GM23338 (cell line): ENCODE data around the gene WDR70. TPM values are rescaled to one million over a fixed set of nuclear protein-coding genes. Genes with fewer than 3 reads are reported as not detected.

Source experiments
- ATAC-seq: fragments of 200-7000 bp; cut with Tn5 transposase; 3 replicates; pipeline ENCODE4 v1.9.1; 2020
- DNase-seq: peaks from one replicate; pipeline ENCODE4 v3.0.0-alpha.2; 2015; ENCODE audit warnings: low spot score
- H2AFZ ChIP-seq: fragments of 200-600 bp; sonication (generic); 2 replicates; pipeline ENCODE4 v1.8.0; 2016; ENCODE audit warnings: antibody characterized with exemption, mild to moderate bottlenecking, moderate library complexity
- H3F3A ChIP-seq: fragments of 200-600 bp; sonication (generic); replicated peaks from 2 replicates; pipeline ENCODE4 v1.8.0; 2017; ENCODE audit warnings: antibody characterized with exemption, mixed run types, low read depth
- H3K27ac ChIP-seq: fragments of 200-600 bp; sonication (generic); 2 replicates; pipeline ENCODE4 v1.6.1; 2016; ENCODE audit warnings: low read depth
- H3K27me3 ChIP-seq: fragments of 200-600 bp; sonication (generic); 2 replicates; pipeline ENCODE4 v1.8.0; 2016; ENCODE audit warnings: mild to moderate bottlenecking, mixed run types, moderate library complexity; ENCODE audit not compliant: insufficient read depth
- H3K36me3 ChIP-seq: fragments of 200-600 bp; sonication (generic); 2 replicates; pipeline ENCODE4 v1.8.0; 2016; ENCODE audit warnings: mild to moderate bottlenecking; ENCODE audit not compliant: insufficient read depth
- H3K4me1 ChIP-seq: fragments of 200-600 bp; sonication (generic); 2 replicates; pipeline ENCODE4 v1.8.0; 2016; ENCODE audit warnings: mild to moderate bottlenecking, moderate library complexity; ENCODE audit not compliant: insufficient read depth
- H3K4me2 ChIP-seq: fragments of 200-600 bp; sonication (generic); 2 replicates; pipeline ENCODE4 v1.7.1; 2017; ENCODE audit warnings: mixed run types
- H3K4me3 ChIP-seq: fragments of 200-600 bp; sonication (generic); 2 replicates; pipeline ENCODE4 v1.6.1; 2016; ENCODE audit warnings: mixed run types
- H3K79me2 ChIP-seq: fragments of 200-600 bp; sonication (generic); replicated peaks from 2 replicates; pipeline ENCODE4 v1.8.0; 2017; ENCODE audit warnings: mild to moderate bottlenecking; ENCODE audit not compliant: insufficient read depth
- H3K9me2 ChIP-seq: fragments of 200-600 bp; sonication (generic); 2 replicates; pipeline ENCODE4 v1.8.0; 2017; ENCODE audit not compliant: insufficient read depth
- H4K20me1 ChIP-seq: fragments of 200-600 bp; sonication (generic); replicated peaks from 2 replicates; pipeline ENCODE4 v1.8.0; 2017; ENCODE audit warnings: mild to moderate bottlenecking; ENCODE audit not compliant: insufficient read depth
- H3K27ac Mint-ChIP-seq: 2 replicates; pipeline ENCODE4 v1.8.0; 2020; ENCODE audit warnings: inconsistent platforms, mild to moderate bottlenecking, moderate library complexity, mixed read lengths
- H3K27me3 Mint-ChIP-seq: 3 replicates; pipeline ENCODE4 v1.8.0; 2022; ENCODE audit warnings: low read depth, mild to moderate bottlenecking, moderate library complexity, mixed read lengths, inconsistent platforms; ENCODE audit not compliant: insufficient read depth, poor library complexity
- H3K36me3 Mint-ChIP-seq: 3 replicates; pipeline ENCODE4 v1.8.0; 2021; ENCODE audit warnings: low read depth, mild to moderate bottlenecking, inconsistent platforms, moderate library complexity, mixed read lengths
- H3K4me1 Mint-ChIP-seq: 3 replicates; pipeline ENCODE4 v1.8.0; 2020; ENCODE audit warnings: mild to moderate bottlenecking, inconsistent platforms, mixed read lengths
- H3K4me3 Mint-ChIP-seq: 3 replicates; pipeline ENCODE4 v1.8.0; 2021; ENCODE audit warnings: moderate library complexity, mild to moderate bottlenecking, inconsistent platforms, mixed read lengths
- H3K9me3 Mint-ChIP-seq: 3 replicates; pipeline ENCODE4 v1.8.0; 2020; ENCODE audit warnings: moderate library complexity, mild to moderate bottlenecking, inconsistent platforms, mixed read lengths
- CREB1 ChIP-seq: fragments of 250-450 bp; sonication (Bioruptor Pico); IDR thresholded peaks from 2 replicates; pipeline ENCODE4 v1.5.0; 2020; ENCODE audit warnings: low read depth, mild to moderate bottlenecking, moderate library complexity
- CTCF ChIP-seq, 2 experiments: fragments of 200-600 bp in 1 of 2; sonication (generic) in 1 of 2; conservative IDR thresholded peaks; 2 replicates each; pipeline versions ENCODE4 v1.5.1 to v1.6.1; 2016 to 2017; ENCODE audit warnings: antibody characterized with exemption in 2 of 2, low read depth in 2 of 2, mild to moderate bottlenecking in 2 of 2, moderate library complexity in 1 of 2
- ETS1 ChIP-seq: IDR thresholded peaks from 2 replicates; pipeline ENCODE4 v1.6.1; 2016; ENCODE audit warnings: antibody characterized with exemption
- EZH2phosphoT487 ChIP-seq: fragments of 200-600 bp; sonication (generic); IDR thresholded peaks from one replicate; pipeline ENCODE4 v1.8.1; 2018; ENCODE audit warnings: antibody characterized with exemption; ENCODE audit not compliant: unreplicated experiment
- JUNB ChIP-seq: IDR thresholded peaks from one replicate; pipeline ENCODE4 v1.6.1; 2016; ENCODE audit warnings: antibody characterized with exemption; ENCODE audit not compliant: unreplicated experiment
- NANOG ChIP-seq: IDR thresholded peaks from 2 replicates; pipeline ENCODE4 v1.6.1; 2016; ENCODE audit warnings: antibody characterized with exemption, borderline replicate concordance
- POLR2AphosphoS5 ChIP-seq: IDR thresholded peaks from 2 replicates; pipeline ENCODE4 v1.6.1; 2016; ENCODE audit warnings: antibody characterized with exemption, low read depth
- REST ChIP-seq: IDR thresholded peaks from one replicate; pipeline ENCODE4 v1.6.1; 2018; ENCODE audit warnings: antibody characterized with exemption; ENCODE audit not compliant: unreplicated experiment
- STAT1 ChIP-seq: IDR thresholded peaks from one replicate; pipeline ENCODE4 v1.6.1; 2016; ENCODE audit warnings: antibody characterized with exemption; ENCODE audit not compliant: unreplicated experiment
- ZNF114 ChIP-seq: fragments of 250-450 bp; sonication (Bioruptor Pico); IDR thresholded peaks from 2 replicates; pipeline ENCODE4 v1.5.0; 2020; ENCODE audit warnings: mild to moderate bottlenecking, moderate library complexity
- ZNF331 ChIP-seq: fragments of 250-450 bp; sonication (Bioruptor Pico); IDR thresholded peaks from 2 replicates; pipeline ENCODE4 v1.5.0; 2020; ENCODE audit warnings: low read depth, mild to moderate bottlenecking, moderate library complexity
- ZNF462 ChIP-seq: fragments of 250-450 bp; sonication (Bioruptor Pico); IDR thresholded peaks from 2 replicates; pipeline ENCODE4 v1.5.0; 2020; ENCODE audit warnings: mild to moderate bottlenecking, moderate library complexity
- polyA plus RNA-seq: library from polyadenylated mRNA; unstranded; fragments of >200 nt; fragmentation: Nextera tagmentation; extraction: Ambion mirVana; gene quantifications from 2 replicates; pipeline ENCODE4 v1.2.1, GENCODE V29; 2016
- total RNA-seq: library from RNA; depleted of rRNA; stranded (reverse); fragments of >200 nt; shearing (Covaris generic); gene quantifications from 2 replicates; pipeline ENCODE4 v1.2.3, GENCODE V29; 2014

WDR70 gene
- total and polyA plus RNA-seq, 2 experiments from 2014 or later, result 34.9 to 86.7 TPM

GRCh38 chr5:37370550-37370863 lies 8.6 kb upstream of the WDR70 start (continued):
- no peak for TF ChIP-seq REST
- TF ChIP-seq ZNF114, result no peak
- TF ChIP-seq CTCF (conservative IDR thresholded peaks at IDR 0.05; ENCODE audit: low read depth in 2 of 2), result no peak
- TF ChIP-seq EZH2phosphoT487, result no peak

GRCh38 chr5:37370864-37371726 lies 8.0 kb upstream of the WDR70 start, which contains the start of gene NUP155:
Gene NUP155, minus strand, starts transcription at chr5:37371106. Its CDS starts 129 bp downstream, at chr5:37370977.
- Histone ChIP-seq H4K20me1 (peaks cover 17% of the 10 kb centered on the region; the same call in 1 of the 2 replicates), H3K4me2 (peak within 1 kb of the TSS; percentile 95), H3K27me3 (no peaks in the 10 kb centered on the region), H3K4me1 (peaks cover 10% of the 10 kb centered on the region), H3K27ac (peak within 1 kb of the TSS; percentile 84), H3K4me3 (peak within 1 kb of the TSS; percentile 98), H3K79me2 (peaks cover 47% of the 10 kb centered on the region), H2AFZ (peak within 1 kb of the TSS; percentile 86), H3K9me2 (no peaks in the 10 kb centered on the region), H3K36me3 (no peaks in the 10 kb centered on the region), H3F3A (no peaks in the 10 kb centered on the region)
- DNase-seq, result peak; percentile 99
- peak; percentile 96 for ATAC-seq
- peak within 1 kb of the TSS; percentile 99 for H3K4me3 Mint-ChIP-seq
- H3K27me3 Mint-ChIP-seq, result peaks cover 6% of the 10 kb centered on the region
- peaks cover 14% of the 10 kb centered on the region for H3K4me1 Mint-ChIP-seq
- H3K36me3 Mint-ChIP-seq, result peaks cover 9% of the 10 kb centered on the region; the same call in 2 of the 3 replicates
- H3K27ac Mint-ChIP-seq, result peak within 1 kb of the TSS; percentile 99
- H3K9me3 Mint-ChIP-seq, result no peaks in the 10 kb centered on the region; the same call in 2 of the 3 replicates
- TF ChIP-seq ETS1 (peak; percentile 91), CREB1 (peak; percentile 97), EZH2phosphoT487 (no peak), STAT1 (no peak), JUNB (no peak), ZNF331 (CRISPR knock-in tag) (no peak), POLR2AphosphoS5 (peak; percentile 72), ZNF462 (CRISPR knock-in tag) (no peak), NANOG (no peak)
